HEK293T (cell line): Measurements from ENCODE around the gene KIAA0408.

Experiments used
- CTCF ChIA-PET: fragments of 350-600 bp; formaldehyde crosslinking; extraction: SDS; loops from one replicate; lab custom pipeline; 2021; ENCODE audit warnings: antibody characterized with exemption, inconsistent platforms; lab: Yijun Ruan, JAX
- POLR2A ChIA-PET: fragments of 350-600 bp; formaldehyde crosslinking; extraction: SDS; loops from one replicate; lab custom pipeline; 2020; ENCODE audit warnings: antibody characterized with exemption, inconsistent platforms; lab: Yijun Ruan, JAX
- DNase-seq: peaks from one replicate; pipeline ENCODE4 v3.0.0; 2012; ENCODE audit warnings: mixed read lengths; ENCODE audit errors: extremely low spot score
- ARNT ChIP-seq: fragments of 450-650 bp; IDR thresholded peaks from 2 replicates; pipeline ENCODE4 v1.6.1; 2017; ENCODE audit warnings: mild to moderate bottlenecking
- BHLHE40 ChIP-seq: fragments of 450-650 bp; IDR thresholded peaks from 2 replicates; pipeline ENCODE4 v1.6.1; 2016; ENCODE audit warnings: mild to moderate bottlenecking, moderate library complexity, borderline replicate concordance
- CTBP1 ChIP-seq: fragments of 450-650 bp; IDR thresholded peaks from 2 replicates; pipeline ENCODE4 v1.6.1; 2016; ENCODE audit warnings: borderline replicate concordance
- ELF4 ChIP-seq: fragments of 450-650 bp; IDR thresholded peaks from 2 replicates; pipeline ENCODE4 v1.6.1; 2017; ENCODE audit warnings: antibody characterized with exemption
- FOXA1 ChIP-seq: fragments of 450-650 bp; IDR thresholded peaks from 2 replicates; pipeline ENCODE4 v1.6.1; 2016; ENCODE audit warnings: mild to moderate bottlenecking
- FOXK2 ChIP-seq: fragments of 450-650 bp; IDR thresholded peaks from 2 replicates; pipeline ENCODE4 v1.6.1; 2016; ENCODE audit warnings: mild to moderate bottlenecking
- FOXM1 ChIP-seq: fragments of 450-650 bp; IDR thresholded peaks from 2 replicates; pipeline ENCODE4 v1.6.1; 2017; ENCODE audit warnings: mild to moderate bottlenecking, borderline replicate concordance
- HDGF ChIP-seq: fragments of 450-650 bp; IDR thresholded peaks from 2 replicates; pipeline ENCODE4 v1.6.1; 2017; ENCODE audit warnings: antibody characterized with exemption, borderline replicate concordance
- L3MBTL2 ChIP-seq: fragments of 450-650 bp; conservative IDR thresholded peaks from 2 replicates; pipeline ENCODE4 v1.6.1; 2016; ENCODE audit warnings: mild to moderate bottlenecking
- LEF1 ChIP-seq: fragments of 450-650 bp; IDR thresholded peaks from 2 replicates; pipeline ENCODE4 v1.6.1; 2017; ENCODE audit warnings: mild to moderate bottlenecking, borderline replicate concordance
- NFRKB ChIP-seq: fragments of 450-650 bp; IDR thresholded peaks from 2 replicates; pipeline ENCODE4 v1.6.1; 2016; ENCODE audit warnings: mild to moderate bottlenecking, moderate library complexity
- PKNOX1 ChIP-seq: fragments of 450-650 bp; IDR thresholded peaks from 2 replicates; pipeline ENCODE4 v1.6.1; 2016
- SP1 ChIP-seq: fragments of 450-650 bp; IDR thresholded peaks from 2 replicates; pipeline ENCODE4 v1.6.1; 2017
- SUZ12 ChIP-seq: fragments of 450-650 bp; IDR thresholded peaks from 2 replicates; pipeline ENCODE4 v1.6.1; 2016; ENCODE audit warnings: mild to moderate bottlenecking
- TARDBP ChIP-seq: fragments of 450-650 bp; IDR thresholded peaks from 2 replicates; pipeline ENCODE4 v1.6.1; 2016
- ZNF384 ChIP-seq: fragments of 450-650 bp; IDR thresholded peaks from 2 replicates; pipeline ENCODE4 v1.6.1; 2016

KIAA0408 gene

GRCh38 chr6:127482325-127482724 lies 23.1 kb upstream of the KIAA0408 start:
- no peak for DNase-seq
- ChIA-PET POLR2A (no interaction called here), CTCF (no interaction called here)
- TF ChIP-seq FOXK2 (no peak), LEF1 (no peak), ELF4 (no peak), FOXM1 (no peak), ARNT (no peak), NFRKB (no peak), BHLHE40 (no peak), HDGF (no peak), SUZ12 (no peak), SP1 (no peak)

GRCh38 chr6:127481628-127482027 lies 22.4 kb upstream of the KIAA0408 start:
- ChIA-PET POLR2A (no interaction called here), CTCF (no interaction called here)
- no peak for DNase-seq
- TF ChIP-seq FOXM1 (no peak), TARDBP (no peak)

- CTCF ChIA-PET = interaction anchor here (0.9 kb wide), 1 partner anchor 35 kb away, joined by 4 read pairs; no protein-coding TSS in a partner anchor
- POLR2A ChIA-PET = no interaction called here
- TF ChIP-seq LEF1 (no peak), FOXK2 (no peak), SP1 (no peak), FOXA1 (no peak), PKNOX1 (no peak), ARNT (no peak), NFRKB (no peak), FOXM1 (no peak), L3MBTL2 (no peak), ZNF384 (no peak)
- DNase-seq = no peak
These were observed 21.9 kb upstream of the KIAA0408 start for GRCh38 chr6:127481111-127481510.

DNA sequence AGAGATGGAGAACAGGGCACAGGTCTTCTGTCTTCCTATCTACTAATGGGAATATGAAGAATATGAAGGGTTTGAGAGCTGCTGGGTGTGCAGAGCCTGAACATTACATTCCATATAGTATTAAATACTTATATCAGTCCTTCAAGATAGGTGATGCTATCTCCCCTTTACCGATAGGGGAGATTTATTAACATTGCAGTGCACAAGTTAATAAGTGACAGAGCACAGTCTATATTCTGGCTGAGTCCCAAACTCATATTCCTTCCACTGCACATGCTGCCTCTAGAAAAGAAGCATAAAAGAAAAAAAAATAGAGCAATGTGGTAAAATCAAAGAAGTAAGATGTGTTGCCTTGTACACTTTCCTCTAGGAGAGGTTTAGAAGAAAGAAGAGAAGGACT lies 18.5 kb upstream of the KIAA0408 start:
- TF ChIP-seq BHLHE40 (no peak), FOXK2 (no peak), SUZ12 (no peak), FOXM1 (no peak), HDGF (no peak), ZNF384 (no peak), ARNT (no peak), TARDBP (no peak), L3MBTL2 (no peak), NFRKB (no peak), LEF1 (no peak)
- POLR2A ChIA-PET = no interaction called here
- no peak for DNase-seq
- CTCF ChIA-PET = interaction anchor here (1.3 kb wide), 1 partner anchor 38 kb away, joined by 4 read pairs; no protein-coding TSS in a partner anchor

DNA sequence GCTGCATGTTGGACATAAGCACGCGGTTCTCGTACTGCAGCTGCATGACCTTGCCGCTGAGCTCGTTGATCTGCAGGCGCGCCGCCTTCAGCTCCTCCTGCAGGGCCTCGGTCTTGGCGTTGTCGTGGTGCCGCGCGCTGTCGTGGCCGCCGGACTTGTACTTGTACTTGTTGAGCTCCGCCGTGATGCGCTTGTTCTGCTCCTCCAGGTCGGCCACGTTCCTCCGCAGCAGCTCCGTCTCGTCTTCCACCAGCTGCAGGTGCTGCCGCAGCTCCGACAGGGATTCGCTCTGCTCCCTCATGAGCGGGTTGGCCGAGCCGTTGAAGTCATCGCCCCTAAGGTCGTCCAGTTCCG lies 16.6 kb upstream of the KIAA0408 start:
- ChIA-PET POLR2A (no interaction called here), CTCF (interaction anchor here (1.3 kb wide), 1 partner anchor 40 kb away, joined by 3 read pairs; no protein-coding TSS in a partner anchor)

DNA sequence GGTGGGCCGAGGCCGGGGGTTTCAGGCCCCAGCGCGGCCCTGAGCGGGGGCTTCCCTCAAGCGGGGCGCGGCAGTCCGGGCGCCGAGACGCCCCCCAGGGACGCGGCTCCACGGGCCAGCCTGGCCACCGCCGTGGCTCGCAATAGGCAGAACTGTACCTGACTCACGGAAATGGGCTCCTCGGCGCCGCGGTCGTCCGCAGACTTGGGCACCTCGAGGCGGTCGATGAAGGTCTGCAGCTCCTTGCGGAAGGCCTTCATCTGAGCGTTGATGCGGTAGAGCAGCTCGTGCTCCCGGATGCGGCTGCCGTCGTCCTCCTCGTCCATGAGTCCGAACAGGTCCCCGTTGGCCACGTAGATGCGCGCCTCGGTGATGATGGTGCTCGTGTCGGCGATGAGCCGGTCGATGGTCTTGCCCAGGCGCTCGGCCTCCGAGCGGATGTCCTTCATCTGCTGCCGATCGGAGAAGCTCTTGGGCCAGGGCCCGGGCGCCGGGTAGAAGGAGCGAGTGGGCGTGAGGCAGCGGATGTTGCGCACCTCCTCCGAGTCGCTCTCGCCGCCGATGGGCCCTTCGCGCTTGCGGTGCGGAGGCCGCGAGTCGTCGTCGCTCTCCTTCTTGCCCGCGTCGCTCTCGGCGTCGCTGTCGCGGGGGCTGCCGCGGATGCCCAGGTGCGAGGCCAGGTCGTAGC lies 16.1 kb upstream of the KIAA0408 start:
- ChIA-PET CTCF (interaction anchor here (1.3 kb wide), 1 partner anchor 41 kb away, joined by 3 read pairs; no protein-coding TSS in a partner anchor), POLR2A (no interaction called here)
- DNase-seq = no peak

More for the DNA sequence above, 16.6 kb upstream of the KIAA0408 start:
- no peak for DNase-seq
- TF ChIP-seq ZNF384 (no peak), FOXA1 (no peak), SUZ12 (no peak), BHLHE40 (no peak), SP1 (no peak), HDGF (no peak), ELF4 (no peak), ARNT (no peak), NFRKB (no peak), LEF1 (no peak), TARDBP (no peak), CTBP1 (no peak), FOXK2 (no peak), FOXM1 (no peak), PKNOX1 (no peak), L3MBTL2 (no peak)

More for the DNA sequence above, 16.1 kb upstream of the KIAA0408 start:
- TF ChIP-seq NFRKB (no peak), SP1 (no peak), L3MBTL2 (no peak), CTBP1 (no peak), ZNF384 (no peak), HDGF (no peak), ARNT (no peak), FOXM1 (no peak), ELF4 (no peak), FOXA1 (no peak), FOXK2 (no peak), TARDBP (no peak), LEF1 (no peak), PKNOX1 (no peak), BHLHE40 (no peak), SUZ12 (no peak)
